ENCODE results near the gene EPS8. TPM values are rescaled to one million over a fixed set of nuclear protein-coding genes. Genes with fewer than 3 reads are reported as not detected.

EPS8 gene
- total RNA-seq, 1 donor from 2014 or later, result 41.7 TPM

DNA sequence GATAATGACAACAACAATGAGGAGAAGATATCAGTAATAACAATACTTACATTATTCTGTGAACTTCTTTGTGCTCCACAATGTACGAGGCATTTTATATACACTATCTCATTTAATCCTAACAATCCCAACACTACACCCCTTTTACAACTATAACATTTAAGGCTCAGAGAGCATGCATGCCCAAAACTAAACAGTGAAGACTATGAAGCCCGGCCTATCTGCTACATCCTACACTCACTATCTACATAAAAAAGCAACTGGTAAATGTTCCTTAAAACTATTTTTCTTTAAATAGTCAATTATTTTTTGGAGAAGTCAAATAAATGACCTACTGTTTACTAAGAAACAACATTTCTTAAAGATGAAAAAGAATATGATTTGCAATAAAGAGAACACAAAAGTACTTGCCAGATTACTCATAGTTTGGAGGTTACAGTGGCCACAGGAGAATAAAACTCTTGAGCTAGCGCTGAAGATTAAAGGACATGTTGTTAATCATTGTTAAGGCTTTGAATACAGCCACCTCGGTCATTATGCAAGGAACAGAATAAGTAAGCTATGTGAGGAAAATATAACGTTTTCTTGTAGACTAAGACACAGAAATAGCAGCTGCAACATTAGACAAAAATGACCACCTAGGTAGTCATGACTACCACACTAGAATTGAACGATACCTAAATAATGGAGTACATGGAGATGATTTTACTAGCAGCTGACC is 56.7 kb downstream of the EPS8 start:
- peak; percentile 90 for DNase-seq (ENCODE audit: low read depth)
- H3K4me3 ChIP-seq (ENCODE audit: low read depth, low read length), result peak overlapping the region; percentile 52
- TF ChIP-seq, protein P1, sequence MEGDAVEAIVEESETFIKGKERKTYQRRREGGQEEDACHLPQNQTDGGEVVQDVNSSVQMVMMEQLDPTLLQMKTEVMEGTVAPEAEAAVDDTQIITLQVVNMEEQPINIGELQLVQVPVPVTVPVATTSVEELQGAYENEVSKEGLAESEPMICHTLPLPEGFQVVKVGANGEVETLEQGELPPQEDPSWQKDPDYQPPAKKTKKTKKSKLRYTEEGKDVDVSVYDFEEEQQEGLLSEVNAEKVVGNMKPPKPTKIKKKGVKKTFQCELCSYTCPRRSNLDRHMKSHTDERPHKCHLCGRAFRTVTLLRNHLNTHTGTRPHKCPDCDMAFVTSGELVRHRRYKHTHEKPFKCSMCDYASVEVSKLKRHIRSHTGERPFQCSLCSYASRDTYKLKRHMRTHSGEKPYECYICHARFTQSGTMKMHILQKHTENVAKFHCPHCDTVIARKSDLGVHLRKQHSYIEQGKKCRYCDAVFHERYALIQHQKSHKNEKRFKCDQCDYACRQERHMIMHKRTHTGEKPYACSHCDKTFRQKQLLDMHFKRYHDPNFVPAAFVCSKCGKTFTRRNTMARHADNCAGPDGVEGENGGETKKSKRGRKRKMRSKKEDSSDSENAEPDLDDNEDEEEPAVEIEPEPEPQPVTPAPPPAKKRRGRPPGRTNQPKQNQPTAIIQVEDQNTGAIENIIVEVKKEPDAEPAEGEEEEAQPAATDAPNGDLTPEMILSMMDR (conservative IDR thresholded peaks at IDR 0.05; ENCODE audit: low read depth, low read length), result no peak

DNA sequence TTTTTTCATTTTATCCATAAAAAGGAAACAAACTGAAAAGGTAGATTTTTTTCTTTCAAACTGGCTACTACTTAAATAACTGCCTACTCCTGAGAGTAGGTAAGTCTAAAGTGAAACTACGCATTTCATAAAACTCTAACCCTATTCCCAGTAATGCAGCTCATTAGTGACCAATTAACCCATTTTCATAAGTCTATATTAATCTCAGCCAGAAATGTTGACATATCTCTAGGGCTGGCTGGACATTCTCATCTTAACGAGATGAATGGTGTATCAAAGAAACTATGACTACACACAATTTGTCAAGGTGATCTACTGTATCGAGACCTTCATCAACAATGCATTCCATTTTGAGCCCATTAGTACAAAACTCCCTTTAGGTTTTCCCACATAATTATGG is 57.2 kb downstream of the EPS8 start:
- TF ChIP-seq, protein P1 (conservative IDR thresholded peaks at IDR 0.05; ENCODE audit: low read depth, low read length), result no peak
- no peak for DNase-seq (ENCODE audit: low read depth)
- H3K4me3 ChIP-seq (ENCODE audit: low read depth, low read length), result peak overlapping the region; percentile 52

DNA sequence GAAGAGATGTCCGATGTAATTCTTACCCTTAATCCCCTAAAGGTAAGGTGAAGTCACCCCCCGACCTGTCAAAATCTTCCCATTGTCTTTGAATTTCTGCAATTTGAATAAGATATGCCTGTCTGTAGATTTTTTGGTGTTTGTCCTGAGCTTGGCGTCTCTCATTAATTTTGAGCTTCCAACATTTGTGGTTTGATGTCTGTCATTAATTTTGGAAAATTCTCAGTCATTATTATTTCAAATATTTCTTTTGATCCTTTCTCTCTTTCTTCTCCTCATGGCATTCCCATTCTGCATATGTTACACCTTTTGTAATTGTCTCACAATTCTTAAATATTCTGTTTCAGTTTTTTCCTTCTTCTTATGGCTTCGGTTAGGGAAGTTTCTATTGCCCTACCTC is 60.1 kb downstream of the EPS8 start:
- no peak for DNase-seq (ENCODE audit: low read depth)
- H3K4me3 ChIP-seq (ENCODE audit: low read depth, low read length), result peak overlapping the region; percentile 17
- TF ChIP-seq, protein P1 (conservative IDR thresholded peaks at IDR 0.05; ENCODE audit: low read depth, low read length), result no peak

DNA sequence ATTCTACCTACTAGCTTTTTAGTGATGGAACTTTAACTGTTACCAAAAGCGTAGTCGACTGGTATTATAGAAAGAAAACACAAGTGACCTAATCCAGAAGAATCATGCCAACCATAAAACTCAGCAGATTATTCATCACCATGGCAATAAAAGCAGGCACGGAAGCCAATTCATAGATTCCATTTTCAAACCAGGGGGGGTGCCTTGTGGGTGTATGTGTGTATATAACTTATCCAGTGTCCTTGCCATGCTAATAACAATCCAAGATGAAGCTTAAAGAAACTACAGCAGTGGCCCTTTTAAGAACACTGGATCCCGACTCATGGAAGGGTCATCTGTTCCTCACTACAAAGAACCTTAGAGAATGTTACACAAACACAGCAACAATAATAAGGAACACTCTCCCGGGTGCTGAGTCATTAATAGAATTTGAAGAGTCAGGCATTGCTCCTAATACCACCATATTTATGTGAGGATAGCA is 61.0 kb downstream of the EPS8 start:
- no peak for DNase-seq (ENCODE audit: low read depth)
- peak overlapping the region; percentile 17 for H3K4me3 ChIP-seq (ENCODE audit: low read depth, low read length)
- TF ChIP-seq, protein P1 (conservative IDR thresholded peaks at IDR 0.05; ENCODE audit: low read depth, low read length), result no peak

DNA sequence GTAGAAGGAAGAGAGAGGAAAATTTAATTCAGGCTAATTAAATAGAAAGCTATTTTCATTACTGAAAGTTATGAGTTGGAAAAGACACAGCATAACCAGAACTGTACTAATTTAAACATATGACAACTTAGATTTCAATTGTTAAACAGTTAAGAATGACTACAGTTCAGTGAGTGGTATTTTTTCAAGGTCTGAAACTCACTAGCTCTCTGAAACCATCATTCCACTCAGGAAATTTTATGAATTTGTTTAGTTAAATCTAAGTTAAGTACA is 62.4 kb downstream of the EPS8 start:
- no peak overlapping the region for H3K4me3 ChIP-seq (ENCODE audit: low read depth, low read length)

DNA sequence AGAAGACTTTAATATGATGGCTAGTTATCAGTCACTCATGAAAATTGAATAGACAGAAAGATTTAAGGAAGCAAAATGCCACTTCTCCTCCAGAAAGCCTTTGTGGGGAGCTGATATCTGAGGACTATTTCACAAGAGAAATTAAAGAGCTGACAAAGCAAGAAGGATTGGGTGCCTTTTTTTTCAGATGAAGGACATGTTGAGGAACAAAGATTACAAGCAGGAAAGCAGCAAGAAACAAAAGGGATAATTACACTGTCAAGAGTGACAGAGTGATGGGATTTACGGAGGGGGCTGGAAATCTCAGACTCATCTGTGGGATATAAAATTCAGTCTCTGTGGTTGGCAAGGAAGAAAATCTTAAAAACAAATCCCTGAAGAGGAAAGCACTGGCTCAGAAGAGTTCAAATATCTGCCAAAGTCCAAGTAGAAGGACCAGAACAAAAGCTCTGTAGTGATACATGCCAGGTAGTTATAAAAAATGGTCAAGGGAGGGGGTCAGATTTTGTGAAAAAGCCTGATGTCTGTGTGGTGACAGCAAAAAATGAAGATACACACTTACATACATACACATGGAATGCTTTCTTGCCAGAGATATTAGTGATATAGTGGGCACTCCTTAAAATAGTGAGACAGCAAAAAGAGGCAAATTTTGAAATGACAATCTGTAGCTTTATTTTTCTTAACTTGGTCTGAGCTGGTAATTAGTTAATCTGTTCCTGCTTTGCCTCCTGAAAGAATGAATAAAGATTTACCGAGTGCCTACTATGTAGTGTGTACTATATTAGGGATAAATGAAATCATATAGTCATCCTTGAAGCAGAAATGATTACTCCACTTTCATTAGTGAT is 62.9 kb downstream of the EPS8 start:
- DNase-seq (ENCODE audit: low read depth), result no peak
- no peak overlapping the region for H3K4me3 ChIP-seq (ENCODE audit: low read depth, low read length)
- TF ChIP-seq, protein P1 (conservative IDR thresholded peaks at IDR 0.05; ENCODE audit: low read depth, low read length), result no peak

More for the DNA sequence above, 62.4 kb downstream of the EPS8 start:
- TF ChIP-seq, protein P1 (conservative IDR thresholded peaks at IDR 0.05; ENCODE audit: low read depth, low read length), result no peak
- DNase-seq (ENCODE audit: low read depth), result no peak

Data from epithelial cell of proximal tubule (primary cell).